ENCODE results near the gene ABCA5.
"Not testable (repeated sequence)": the region's sequence is repeated elsewhere in the genome, so short reads cannot be mapped to it uniquely, and the experiment has no call there.

The ABCA5 gene

GRCh38 chr17:69331756-69332155 lies 4.8 kb upstream of the ABCA5 start:
- no peak for DNase-seq (ENCODE audit: low read depth)

DNA sequence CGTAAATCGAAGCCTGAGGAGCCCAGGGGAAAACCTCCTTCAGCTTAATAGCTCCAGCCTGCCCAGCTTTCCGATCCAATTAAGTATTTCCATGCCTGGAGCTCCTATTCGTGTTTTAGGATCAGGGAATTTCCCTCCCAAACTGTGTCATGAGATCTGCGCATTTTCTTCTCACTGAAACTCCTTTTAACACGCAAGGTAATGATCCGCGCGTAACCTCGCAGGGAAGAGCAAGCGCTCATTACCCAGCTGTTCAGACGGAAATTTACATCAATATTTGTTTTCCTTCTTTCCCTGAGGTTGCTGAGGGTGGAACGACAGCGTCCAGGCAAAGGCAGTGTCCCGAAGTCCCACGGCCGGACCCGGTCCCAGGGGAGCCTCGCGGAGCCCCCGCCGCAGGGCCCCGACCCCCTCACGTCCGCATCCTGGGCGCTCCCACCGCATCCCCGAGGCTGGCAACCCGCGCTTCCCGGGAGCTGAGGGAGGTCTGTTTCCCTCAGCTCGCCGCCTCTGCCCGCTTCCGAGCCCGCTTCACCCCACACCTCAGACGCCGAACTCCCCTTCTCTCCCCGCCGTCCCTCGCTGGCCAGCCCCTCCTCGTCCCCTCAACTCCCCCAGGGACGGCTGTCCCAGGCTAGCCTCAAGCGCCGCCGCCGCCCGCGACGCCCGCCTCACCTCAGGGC lies 415 bp downstream of the ABCA5 start:
- DNase-seq (ENCODE audit: low read depth), result peak; percentile 16

DNA sequence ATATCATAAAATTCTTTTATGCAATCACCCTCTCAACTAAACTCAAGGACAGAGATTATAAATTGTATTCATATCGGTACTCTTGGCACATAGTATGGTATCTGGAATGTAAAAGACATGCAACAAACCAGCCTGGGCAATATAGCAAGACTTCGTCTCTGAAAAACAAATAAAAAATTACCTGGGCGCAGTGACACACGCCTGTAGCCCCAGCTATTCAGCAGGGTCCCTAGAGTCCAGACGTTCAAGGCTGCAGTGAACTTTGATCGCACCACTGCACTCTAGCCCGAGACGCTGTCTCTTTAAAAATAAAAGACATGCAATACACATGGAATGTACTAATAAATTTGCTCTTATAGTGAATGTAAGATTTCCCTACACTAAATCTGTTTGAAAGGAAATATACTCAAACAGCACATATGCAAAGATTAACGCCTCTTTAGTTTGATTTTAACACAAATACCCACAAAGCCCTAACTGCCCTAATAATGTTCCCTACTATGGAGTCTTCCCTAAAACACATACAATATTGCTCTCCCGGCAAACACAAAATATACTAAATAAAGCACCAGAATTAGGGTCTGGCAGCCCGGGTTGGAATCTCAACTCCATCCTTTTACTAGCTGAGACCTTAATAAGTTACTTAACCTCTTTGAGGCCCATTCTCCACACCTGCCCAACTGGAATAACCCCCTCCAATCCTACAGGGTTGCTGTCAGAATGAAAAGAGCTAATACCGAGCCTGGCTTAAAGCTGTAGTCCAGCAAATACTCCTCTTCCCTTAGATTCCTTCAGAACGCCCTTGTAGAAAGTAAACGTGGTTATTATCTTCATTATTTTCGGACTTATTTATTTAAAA lies 1.2 kb downstream of the ABCA5 start:
- DNase-seq (ENCODE audit: low read depth), result no peak

DNA sequence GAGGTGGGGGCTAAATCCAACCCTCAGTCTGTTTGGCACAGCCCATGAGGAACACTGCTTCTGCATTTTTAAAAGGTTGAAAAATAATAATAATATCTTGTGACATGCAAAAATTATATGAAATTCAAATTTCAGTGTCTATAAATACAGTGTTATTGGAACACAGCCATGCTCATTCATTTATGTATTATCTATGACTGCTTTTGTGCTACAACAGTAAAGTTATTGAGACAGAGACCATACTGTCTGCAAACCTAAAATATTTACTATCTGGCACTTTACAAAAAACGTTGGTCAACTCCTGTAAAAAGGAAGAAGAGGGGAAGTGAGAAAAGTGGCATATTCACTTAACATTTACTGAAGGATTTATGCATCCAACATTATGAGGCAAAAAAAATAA lies 3.1 kb downstream of the ABCA5 start:
- no peak for DNase-seq (ENCODE audit: low read depth)

GRCh38 chr17:69320908-69321238 lies 6.1 kb downstream of the ABCA5 start:
- no peak for DNase-seq (ENCODE audit: low read depth)

GRCh38 chr17:69320210-69320907 lies 6.6 kb downstream of the ABCA5 start:
- DNase-seq (ENCODE audit: low read depth), result no peak

DNA sequence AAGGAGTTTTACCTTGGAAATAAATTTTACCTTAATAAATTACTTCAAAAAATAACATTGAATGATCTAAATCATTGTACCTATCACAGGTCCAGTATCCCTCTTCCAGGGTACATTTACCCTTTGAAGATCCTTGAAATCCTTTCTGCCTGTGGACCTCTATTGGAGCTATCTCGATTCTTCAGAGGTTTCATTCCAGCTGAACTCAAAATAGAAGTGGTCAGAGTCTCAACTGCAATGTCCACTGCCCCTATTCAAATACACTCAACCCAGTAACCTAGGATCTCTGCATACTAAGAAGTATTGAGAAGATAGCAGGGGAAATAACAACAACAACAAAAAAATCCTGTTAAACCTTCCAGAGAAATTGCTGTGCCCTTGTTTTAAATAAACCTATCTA lies 9.3 kb downstream of the ABCA5 start:
- DNase-seq (ENCODE audit: low read depth), result no peak

DNA sequence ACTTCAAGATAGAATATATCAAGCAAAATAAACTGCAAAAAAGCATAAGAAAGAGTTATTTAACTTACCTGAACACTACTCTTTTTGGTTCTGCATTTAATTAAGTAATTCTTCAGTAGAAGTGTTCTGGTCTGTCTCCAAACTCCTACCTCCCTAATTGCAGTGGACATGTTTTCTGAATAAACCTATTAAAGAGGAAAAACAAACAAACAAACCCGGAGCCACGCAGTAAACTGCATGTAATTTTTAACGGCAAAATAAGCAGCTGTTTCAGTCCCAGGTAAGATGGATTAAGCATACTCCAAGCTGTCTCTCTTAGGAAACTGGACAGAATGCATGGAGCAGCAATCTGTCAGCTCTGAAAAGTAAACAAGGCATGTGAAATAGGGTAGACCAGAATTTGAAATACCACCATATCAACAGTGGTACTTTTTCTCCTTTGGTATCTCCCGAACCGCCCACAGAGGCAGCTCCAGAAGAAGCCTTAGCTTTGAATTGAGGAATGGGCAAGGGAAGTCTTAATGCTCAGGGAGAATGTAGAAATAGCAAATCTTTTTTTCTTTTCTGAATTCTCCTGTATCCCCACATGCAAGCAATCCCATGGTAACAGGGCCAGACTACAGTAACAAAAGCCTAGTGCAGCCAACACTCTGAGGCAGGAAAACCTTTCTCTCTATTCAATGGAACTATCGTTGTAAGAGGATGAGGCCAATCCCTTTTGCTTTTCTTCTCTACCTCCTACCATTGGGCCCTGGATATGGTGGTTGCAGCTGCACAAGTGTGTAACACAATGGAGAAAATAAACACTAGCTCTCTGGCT lies 12.5 kb downstream of the ABCA5 start:
- no peak for DNase-seq (ENCODE audit: low read depth)

GRCh38 chr17:69305177-69305576 lies 21.8 kb downstream of the ABCA5 start:
- no peak for DNase-seq (ENCODE audit: low read depth)

- DNase-seq (ENCODE audit: low read depth), result no peak
Measured at GRCh38 chr17:69302682-69303081, 24.3 kb downstream of the ABCA5 start.

GRCh38 chr17:69300222-69300621 lies 26.7 kb downstream of the ABCA5 start:
- no peak for DNase-seq (ENCODE audit: low read depth)

DNA sequence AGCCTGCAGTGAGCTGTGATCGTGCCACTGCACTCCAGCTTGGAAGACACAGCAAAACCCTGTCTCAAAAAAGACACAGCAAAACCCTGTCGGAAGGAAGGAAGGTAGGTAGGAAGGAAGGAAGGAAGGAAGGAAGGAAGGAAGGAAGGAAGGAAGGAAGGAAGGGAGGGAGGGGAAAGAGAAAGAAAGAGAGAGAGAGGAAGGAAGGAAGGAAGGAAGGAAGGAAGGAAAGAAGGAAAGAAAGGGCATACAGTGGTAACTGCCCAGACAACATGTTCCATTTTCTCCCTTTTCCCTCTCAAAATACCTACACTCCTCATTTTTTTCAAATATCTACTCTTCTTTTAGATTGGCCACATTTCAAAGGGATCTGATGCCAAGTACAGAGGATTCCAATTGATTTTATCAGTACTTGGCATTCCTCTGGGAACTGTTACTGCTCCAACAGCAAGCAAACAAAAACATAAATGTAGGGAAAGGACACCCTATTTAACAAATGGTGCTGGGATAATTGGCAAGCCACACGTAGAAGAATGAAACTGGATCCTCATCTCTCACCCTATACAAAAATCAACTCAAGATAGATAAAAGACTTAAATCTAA lies 28.7 kb downstream of the ABCA5 start:
- not testable (repeated sequence) for DNase-seq (ENCODE audit: low read depth)

DNA sequence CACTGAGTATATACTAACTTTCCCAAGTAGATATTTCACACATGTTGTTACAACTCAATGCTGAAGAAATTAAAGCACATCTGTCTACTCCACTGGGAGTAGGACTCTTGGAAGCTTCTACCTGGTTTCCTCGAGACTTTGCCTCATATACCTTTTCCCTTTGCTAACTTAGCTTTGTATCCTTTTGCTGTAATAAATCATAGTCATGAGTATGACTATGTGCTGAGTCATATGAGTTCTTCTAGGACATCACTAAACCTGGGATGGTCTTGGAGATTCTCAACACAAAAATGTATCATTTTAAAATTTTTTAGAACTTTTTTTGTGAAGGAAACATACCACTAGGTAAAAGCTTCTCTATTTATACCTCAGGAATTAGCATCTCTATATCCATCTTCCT lies 39.8 kb downstream of the ABCA5 start:
- DNase-seq (ENCODE audit: low read depth), result peak; percentile 42

DNA sequence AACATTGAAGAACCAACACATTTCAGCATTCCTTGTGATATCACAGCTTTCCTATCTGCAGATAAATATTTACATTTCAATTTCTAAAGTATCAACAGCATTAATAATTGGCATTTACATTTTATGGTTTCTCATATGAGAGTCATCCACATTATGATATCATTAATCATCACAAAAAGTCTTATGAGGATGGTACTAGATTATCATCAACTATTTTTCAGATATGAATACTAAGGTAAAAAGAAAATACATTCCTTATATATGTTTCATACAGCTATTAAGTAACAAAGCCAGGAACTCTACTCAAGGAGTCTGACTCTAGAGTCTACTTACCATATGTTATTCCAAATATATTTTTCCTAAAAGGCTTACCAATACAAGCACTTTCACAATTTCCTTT lies 40.7 kb downstream of the ABCA5 start:
- peak; percentile 36 for DNase-seq (ENCODE audit: low read depth)

DNA sequence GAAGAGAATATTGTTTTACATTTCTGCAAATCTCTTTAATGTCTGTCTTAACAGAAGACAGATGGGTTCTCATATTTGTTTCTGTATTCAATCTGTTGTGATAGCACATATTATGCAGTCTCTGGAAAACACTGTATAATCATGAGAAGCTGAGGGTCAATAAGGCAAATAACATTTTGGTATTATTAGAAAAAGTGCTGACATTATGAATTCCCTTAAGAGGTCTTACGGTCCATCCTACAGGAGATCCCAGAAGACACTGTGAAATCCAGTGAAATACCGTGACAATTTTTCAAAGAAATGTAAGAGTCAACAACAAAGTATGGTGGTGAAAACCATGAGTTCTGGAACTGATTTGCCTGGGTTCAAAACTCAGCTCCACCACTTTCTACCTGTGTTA lies 42.3 kb downstream of the ABCA5 start:
- no peak for DNase-seq (ENCODE audit: low read depth)

GRCh38 chr17:69282002-69282401 lies 44.9 kb downstream of the ABCA5 start:
- DNase-seq (ENCODE audit: low read depth), result no peak

- DNase-seq (ENCODE audit: low read depth), result not testable (repeated sequence)
Measured at GRCh38 chr17:69276279-69276678, 50.7 kb downstream of the ABCA5 start.

DNA sequence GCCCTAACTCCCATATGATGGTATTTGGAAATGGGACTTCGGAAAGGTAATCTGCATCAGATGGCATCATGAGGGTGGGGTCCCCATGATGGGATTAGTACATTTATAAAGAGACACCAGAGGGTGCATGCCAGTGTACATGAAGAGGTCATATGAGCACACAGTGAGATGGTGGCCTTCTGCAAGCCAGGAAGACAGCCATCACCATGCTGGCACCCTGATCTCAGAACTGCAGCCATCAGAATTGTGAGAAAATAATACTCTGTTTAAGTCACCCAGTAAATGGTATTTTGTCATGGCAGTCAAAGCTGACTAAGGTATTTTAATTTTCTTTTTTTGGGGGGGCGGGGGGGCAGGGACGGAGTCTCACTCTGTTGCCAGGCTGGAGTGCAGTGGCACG lies 51.2 kb downstream of the ABCA5 start:
- no peak for DNase-seq (ENCODE audit: low read depth)

- no peak for DNase-seq (ENCODE audit: low read depth)
Measured at GRCh38 chr17:69271023-69271422, 55.9 kb downstream of the ABCA5 start.

DNA sequence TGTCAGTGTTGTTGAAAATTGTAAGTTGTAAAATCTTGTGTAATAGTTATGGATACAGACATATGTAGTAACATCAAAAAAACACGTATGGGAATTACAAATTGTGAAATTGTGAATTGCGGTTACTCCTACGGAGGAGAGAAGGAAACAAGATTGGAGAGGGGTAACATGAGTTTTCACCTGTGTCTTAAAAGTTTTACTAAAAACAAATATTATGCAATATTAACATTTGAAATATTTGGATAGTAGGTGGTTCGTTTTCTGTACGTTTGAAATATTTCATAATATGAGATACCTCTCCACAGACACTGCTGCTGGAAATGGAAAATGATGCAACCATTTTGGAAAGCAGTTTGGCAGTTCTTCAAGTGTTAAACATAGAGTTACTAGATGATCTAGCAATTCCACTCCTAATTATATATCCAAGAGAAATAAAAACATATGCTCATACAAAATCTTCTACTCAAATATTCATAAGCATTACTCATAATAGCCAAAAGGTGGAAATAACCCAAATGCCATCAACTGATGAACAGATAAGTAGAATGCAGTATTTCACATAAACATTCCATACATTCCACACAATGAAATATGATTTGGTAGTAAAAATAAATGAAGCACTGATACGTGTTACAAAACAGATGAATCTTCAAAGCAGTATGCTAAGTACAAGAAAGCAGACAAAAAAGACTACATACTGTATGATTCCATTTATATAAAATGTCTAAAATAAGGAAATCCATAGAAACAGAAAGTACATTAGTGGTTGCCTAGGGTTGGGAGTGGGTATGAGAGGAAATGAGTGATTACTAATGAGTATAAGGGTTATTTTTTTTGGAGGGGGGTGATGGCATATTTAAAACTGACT lies 57.6 kb downstream of the ABCA5 start:
- peak; percentile 96 for DNase-seq (ENCODE audit: low read depth)

- DNase-seq (ENCODE audit: low read depth), result no peak
Measured at GRCh38 chr17:69268543-69269014, 58.4 kb downstream of the ABCA5 start.

Measured in HS-5 (cell line).